NCI-H2227 (cell line): Measurements from ENCODE around the gene RELN.

Experiments
- DNase-seq: peaks from one replicate; lab custom pipeline; 2025; ENCODE audit not compliant: unreplicated experiment; lab: John Stamatoyannopoulos, UW

The RELN gene

DNA sequence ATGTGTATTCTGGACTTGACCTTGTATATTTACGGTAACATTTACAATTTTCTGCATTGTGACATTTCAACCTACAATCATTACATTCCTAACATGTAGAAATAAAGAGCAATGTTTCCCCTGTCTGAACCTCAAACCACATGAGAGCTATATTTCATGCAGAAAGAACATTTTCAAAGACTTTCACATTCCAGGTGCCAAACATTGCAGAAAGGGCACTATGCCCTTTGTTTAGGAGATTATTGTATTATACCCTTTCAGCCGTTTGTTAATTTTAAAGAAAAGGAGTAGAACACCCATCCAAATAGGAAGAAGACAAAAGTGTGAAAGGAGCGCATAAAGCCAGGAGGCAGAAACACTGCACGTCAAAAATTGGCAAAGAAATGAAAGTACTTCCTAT, 260.4 kb downstream of the RELN start:
- DNase-seq: no peak

DNA sequence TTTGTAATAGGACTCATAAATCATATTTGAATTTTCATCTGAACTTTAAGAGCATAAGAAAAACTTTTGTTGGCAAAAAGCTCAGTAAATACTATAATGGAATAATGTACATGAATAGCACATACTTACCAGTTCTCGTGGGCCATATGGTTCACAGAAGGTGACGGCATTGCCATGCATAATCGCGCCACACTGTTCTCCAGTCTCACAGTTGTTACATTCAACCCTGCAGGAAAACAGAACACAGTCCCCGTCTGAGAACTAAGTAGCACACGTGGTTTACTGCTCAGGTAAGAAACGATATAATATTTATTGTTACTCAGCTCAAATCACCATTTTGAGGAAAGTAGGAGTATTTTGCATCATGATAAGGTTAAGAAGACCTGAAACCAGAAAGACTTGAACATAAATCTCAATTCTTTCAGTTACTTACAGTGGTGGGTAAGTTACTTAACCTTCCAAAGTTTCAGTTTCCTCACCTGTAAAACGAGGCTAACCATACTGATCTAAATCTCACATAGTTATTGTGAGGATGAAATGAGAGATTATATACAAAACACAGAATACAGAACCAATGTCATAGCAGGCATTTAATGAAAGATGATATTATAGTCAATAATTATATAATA, 261.4 kb downstream of the RELN start:
- DNase-seq: no peak

DNA sequence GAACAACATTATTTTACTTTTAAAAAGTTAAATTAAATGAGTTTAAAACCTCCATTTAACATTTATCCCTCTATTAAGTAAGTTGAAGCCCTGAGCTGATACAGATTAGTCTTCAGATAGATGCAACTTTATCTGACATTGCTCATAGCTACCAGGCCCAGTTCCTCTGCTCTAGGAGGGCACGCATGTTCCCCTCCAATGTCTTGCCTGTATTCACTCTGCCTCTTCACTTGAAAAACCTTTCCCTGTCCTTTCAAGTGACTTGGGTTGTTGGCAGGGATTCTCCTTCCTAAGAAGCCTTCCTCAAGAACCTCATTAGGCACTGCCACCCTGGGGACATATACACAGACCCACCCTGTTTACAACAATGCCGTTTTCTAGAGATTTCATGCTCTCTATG, 270.4 kb downstream of the RELN start:
- DNase-seq: no peak

DNA sequence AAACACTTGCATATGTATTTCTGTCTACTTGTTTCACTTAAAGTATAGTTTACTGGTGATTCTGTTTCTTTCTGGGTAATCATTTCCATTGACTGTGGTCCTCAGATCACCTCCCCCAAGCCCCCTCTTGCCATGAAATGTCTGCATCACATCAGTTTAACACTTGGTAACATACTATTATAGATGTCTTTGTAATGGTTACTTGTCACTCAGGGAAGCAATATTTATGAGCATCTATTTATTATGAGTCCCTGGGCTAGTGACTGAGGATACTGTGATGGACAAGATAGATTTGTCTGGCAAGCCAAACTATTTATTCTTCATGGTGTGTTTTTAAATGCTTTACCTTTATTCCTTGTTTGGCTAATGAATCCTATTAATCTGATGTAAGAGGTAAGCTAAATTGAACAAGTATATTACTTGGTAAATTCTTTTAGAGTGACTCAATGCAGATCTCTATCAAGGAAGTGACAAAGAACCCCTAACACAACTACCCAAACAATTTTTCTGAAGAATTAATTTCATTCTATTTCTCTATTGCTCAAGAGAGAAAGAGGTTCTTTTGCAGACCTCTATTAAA, 270.9 kb downstream of the RELN start:
- DNase-seq: peak; percentile 71

DNA sequence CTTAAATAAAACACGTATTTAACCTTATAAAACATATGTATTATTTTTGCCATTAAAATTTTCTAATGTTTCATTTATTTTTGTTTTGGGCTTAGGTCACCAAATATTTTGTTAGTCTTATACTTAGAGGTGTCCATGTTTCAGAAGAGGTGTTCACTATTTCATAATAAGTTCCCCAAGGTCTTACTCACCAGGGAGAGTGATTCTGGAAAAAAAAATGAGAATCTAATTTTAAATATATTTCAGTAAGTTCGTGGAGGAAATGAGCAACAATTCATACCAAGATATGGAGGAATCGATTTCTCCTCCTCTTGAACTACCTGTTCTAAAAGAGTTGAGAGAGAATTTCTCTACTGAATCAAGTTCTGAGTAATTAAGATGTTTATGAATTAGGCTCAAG, 271.9 kb downstream of the RELN start:
- no peak for DNase-seq

DNA sequence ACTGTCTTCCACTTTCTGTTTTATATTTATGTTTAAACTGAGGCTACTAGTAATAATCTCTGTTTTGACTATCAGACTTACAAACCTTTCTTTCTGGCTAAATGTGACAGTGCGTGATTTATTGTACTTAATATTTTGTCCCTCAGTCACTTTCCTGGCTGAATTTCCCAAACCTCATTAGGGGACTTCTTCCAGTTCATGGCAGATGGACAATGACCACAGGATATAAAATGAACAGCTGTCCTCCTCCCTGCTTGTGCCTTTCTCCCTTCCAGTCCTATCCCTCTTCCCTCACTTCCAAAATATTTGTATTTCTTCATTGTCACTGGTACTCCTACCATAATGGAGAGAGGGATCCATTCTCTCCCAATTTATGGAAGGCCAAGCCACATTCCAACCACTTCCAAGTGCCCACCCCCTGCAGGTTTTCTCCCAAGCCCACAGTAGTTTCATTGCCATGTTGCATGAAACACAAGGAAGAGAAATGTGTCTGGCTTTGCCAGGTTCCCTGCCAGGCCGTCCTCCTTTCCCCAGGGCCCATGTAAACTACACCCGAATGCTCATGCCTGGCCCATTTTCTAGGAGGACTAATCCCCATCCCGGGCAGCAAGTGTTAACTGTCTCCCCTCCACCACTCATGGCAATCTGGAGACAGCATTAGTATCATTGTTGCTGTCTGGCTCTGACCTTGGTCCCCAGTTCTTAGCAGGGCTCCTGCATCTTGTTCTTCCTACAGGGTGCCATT, 273.9 kb downstream of the RELN start:
- DNase-seq: no peak

DNA sequence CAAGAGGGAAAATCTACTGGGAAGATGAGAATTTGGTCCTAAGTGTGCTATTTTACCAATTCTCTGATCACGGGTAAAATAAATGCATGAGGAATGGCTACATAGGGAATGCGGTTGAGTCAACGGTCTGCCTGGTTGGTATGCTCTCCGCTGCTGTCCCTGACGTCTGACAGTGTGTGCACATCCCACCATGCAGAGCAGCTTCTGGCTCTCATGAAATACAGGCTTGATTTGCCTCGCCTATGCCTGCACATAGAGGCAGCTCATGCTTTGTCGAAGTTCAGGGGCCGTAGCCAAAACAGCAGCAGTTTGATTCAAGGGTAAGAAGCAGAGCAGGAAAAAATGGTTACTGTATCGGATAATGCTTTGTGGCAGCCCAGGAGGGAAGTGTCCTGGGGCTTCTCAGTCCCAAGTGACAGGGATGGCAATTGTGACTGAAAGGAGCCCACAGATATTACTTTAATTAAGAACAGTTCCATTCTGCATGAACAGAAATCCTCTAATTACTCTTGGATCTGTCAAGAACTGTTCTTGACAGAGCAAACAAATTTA, 275.0 kb downstream of the RELN start:
- no peak for DNase-seq

DNA sequence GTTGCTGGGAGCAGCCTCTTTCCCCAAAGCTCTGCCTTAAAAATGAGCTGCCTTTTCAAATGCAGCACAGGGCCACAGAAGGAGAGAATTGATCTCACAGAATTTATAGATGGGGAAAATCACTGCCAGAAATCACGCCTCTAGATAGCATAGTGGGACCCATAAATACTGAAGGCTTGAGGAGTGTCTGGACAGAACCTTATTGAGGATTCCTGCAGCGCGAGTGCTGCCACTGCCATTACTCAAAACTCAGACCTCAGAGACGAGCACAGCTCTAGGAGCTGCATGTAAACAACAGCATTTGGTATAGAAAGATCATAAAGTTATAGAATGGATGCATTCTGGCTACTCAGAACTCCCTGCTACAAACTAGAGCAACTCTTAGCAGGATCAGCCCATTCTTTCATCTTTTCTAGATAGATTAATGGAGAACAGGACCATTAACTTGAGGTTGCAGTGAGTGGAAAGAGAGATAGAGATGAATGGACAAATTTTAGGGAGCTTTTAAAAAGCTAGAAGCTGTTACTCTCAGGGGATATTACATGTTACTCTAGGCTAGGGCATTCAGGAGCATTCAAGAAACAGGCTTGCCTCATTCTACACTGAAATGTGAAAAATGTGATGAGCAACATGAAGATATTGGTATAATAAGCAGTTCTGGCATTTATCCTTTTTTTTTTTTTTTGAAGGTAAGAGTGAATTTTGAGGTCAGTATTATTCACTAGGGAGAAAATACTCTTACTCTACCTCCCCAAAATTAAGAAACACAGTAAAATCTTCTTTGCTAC, 276.3 kb downstream of the RELN start:
- no peak for DNase-seq

DNA sequence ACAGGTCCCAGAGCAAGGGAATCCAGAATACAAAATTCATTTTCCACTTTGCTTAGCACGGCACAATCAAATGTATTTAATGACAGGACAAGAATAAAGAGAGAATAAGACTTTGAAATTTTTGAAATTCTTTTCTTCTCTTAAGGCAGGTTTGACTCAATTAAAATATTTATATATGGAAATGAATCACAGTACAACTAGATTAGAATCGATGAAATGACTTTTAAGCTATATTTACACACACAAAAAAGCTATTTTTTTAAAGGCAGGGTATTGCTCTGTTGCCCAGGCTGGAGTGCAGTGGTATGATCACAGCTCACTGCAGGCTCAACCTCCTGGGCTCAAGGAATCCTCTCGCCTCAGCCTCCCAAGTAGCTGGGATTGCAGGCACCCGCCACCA, 278.0 kb downstream of the RELN start:
- DNase-seq: no peak

DNA sequence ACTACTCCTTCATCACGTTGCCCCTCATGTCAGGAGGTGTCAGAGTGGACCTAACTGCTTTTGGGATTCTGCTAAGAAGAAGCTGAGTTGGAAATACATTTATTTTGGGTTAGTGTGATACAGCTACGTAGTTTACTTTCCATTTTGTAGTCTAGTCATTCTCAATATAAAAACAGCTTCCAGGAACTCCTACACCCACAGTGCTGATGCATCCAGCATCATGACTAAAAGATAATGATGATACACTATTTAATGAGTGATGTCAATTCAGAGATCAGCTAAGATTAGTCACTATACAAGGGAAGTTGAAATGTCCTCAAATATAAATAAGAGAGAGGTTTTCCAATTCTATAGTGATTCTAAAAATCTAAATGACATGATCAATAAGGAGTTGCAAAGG, 279.2 kb downstream of the RELN start:
- DNase-seq: no peak

DNA sequence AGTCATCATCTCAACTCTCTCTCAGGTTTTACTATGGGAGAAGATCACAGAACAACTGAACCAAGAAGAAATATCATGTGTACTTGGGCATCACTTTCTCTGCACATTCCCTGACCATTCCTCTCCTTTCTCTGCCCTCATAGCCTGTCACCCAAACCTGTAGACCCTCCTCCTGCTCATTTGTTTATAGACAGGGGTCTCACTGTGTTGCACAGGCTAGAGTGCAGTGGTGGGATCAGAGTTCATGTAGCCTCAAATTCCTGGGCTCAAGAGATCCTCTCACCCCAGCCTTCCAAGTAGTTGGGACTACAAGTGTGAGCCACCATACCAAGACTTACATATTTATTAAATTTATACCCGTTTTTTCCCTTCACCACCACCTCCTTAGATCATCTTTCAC, 282.7 kb downstream of the RELN start:
- no peak for DNase-seq

DNA sequence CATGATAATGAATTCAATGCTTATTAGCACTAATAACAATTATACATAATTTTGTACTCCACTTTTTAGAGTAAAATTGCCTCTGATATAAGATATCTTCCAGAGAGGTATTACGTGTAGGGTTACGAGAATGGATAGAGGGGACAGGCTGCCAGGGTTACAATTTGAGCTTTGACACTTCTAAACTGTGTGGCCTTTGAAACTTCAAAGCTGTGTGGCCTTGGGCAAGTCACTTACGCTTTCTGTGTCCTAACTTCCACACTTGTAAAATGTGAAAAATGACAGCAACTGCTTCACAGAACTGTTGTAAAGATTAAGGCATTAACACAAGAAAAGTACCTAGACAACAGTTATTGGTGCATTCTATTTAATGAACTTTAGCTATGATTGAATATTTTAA, 283.9 kb downstream of the RELN start:
- no peak for DNase-seq

DNA sequence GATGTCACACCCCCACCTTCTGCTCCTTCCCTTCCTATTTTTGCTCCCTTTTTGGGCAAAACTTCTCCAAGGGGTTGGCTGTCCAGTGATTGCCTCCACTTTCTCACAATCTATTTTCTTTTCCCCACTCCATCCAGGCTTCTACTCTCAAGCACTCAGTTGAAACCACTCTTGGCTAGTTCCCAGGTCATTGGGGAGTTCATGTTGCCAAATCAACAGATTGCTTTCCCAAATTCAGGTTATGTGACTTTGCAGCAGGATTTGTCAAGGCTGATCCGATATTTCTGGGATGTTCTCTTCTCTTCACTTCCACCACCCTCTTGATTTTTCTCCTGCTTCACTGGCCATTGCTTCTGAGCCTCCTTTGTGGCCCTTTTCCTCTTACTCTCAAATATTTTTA, 284.8 kb downstream of the RELN start:
- no peak for DNase-seq

DNA sequence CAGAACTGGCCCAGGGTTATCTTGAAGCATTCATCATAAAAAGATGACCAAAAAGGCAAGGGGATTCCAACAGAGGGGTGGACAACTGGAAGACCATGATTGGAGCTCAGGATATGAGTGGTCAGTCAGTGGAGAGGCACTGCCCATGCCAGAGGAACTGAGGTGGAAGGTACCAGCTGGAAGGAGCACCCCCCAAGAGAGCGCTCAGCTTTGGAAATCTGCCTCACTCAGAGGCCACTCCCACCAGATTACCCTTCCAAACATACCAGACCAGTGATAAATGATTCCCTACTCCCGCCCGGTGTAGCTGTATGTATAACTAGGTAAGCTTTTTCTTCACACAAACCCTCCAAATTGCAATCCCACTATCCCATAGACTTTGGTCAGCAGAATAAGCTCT, 286.5 kb downstream of the RELN start:
- DNase-seq: no peak

DNA sequence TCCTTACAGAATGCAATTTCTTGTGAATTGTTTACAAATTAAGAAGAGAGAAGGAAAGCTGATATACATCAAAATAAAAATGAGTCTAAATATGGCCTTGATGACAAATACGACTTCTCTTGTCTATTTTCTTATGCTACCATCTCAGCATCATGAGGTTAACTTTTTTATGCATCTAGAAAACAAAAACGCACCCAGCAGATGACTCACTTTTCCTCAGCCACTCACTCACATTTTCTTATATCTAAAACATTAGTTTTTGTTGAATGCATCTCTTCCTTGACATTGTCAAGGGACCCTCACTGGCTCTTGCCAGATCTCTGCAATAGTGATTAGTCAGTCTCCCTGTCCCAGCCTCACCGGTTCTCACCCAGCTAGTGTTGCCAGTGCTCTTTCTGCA, 287.0 kb downstream of the RELN start:
- DNase-seq: no peak

DNA sequence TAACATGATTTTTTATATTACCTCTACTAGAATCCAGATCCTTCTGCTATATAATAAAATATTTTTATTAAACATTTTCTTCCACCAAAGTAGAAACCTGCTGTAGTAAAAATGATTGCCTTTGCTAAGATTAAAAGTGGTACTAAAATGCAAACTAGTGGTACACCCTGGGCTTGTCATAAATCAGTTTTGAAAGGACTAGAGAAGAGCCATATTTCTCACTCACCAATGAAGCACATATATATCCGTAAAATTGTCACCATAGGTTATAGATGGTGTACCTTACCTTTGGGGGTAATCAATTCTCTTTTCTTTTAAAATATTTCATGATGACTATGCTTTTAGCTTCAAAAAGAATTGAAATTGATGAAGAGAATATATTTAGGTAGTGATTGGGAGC, 290.4 kb downstream of the RELN start:
- DNase-seq: no peak

DNA sequence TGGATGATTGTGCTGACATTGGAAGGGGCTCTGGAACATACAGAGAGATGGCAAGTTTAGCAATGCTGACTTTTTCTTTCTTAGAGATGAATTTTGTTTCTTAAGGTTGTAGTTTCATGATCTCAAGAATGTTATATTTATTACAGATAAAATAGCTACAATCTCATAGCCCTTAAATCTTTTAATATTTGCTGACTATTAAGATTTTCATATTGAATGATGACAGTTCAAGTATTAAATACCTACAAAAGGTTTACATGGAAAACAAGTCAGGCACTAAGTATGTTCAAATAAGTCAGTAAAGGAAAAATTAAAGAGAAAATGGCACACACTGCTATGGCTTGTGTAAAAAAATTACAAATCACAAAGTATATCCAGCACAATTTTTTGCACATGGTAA, 291.4 kb downstream of the RELN start:
- no peak for DNase-seq

DNA sequence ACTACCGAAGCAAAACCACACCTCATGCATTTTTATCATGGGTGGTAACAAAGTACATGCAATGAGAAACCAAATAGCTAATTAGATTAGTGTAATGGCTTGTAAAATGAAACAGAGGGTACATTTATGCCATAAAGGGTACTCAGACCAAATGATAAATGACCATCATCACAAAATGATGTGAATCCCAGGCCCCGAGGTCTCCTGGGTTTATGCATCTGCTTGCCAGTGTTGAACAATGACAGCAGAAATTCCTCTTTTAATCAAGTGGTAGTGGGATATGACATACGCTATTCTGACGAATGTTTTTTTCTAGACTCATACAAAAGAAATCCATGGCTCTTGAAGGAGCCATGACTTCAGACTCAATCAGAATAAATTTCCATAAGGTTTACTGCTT, 293.9 kb downstream of the RELN start:
- no peak for DNase-seq

DNA sequence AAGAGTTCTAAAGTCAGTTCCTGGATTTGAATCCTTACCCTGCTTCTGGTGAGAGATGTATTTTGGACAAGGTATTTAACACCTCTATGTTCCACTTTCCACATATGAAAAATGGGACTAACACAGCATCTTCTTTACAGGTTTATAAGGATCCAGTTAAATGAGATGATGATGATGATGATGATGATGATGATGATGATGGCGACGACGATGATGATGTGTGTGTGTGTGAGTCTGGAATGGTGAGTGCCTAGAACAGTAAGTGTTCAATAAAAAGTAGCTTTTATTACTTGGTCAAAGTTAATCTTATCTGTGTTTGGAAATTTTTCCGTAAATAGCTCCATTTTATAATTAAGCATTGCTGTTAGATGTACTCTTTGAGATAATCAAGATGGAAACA, 295.2 kb downstream of the RELN start:
- no peak for DNase-seq

DNA sequence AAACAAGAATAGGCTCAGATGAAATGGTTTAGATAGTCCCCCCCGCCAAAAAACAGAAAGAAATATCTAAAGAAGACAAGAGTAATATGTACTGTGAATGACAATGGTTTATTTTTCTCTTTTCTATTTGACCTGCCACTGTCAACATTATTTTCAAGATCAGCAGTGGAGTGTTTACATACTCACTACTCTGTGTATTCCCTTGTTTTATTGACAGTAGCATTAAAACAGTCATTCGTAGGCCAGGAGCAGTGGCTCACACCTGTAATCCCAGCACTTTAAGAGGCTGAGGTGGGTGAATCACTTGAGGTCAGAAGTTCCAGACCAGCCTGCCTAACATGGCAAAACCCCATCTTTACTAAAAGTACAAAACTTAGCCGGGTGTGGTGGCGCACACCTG, 298.2 kb downstream of the RELN start:
- DNase-seq: no peak

DNA sequence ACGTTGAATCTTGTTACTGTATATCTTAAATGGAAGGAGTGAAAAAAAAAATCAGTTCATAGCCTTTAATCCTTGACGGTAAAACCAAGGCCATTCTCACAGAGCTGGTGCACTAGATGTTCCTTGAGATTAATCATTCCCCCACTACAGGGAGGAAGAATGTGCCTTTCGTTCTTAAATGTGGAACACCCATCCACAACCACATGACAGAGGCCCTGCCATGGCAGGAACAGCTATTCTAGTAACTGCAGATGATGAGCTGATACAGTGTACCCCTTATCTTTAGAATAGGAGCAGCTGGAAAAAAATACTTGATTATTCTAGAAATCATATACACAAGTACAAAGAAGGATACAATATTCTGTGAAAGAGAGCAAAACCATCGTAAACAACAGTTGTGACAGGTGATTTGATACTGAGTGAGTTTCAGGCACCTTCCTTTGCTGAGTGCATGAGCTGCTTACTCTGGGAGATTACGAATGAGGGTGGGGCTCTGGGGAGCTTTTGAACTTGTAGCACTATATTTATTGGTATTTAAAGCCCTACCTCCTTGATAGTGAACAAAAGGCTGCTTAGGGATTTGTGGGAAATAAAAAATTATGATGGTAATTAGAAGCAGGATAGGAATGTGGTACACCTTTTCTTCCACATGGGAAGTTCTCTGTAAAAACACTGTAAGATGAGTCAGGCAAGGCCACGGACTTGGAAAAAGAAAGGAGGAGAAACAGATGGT, 299.1 kb downstream of the RELN start:
- DNase-seq: no peak
